ENCODE measurements around the gene RPGRIP1L.

The RPGRIP1L gene

GRCh38 chr16:53631236-53632025, 72.2 kb downstream of the RPGRIP1L start:
- TF ChIP-seq CTCF (IDR thresholded peaks at IDR 0.05; ENCODE audit: low read depth, low read length): no peak

GRCh38 chr16:53629607-53630312, 73.9 kb downstream of the RPGRIP1L start:
- TF ChIP-seq CTCF (IDR thresholded peaks at IDR 0.05; ENCODE audit: low read depth, low read length): no peak
- no peak for DNase-seq (ENCODE audit: extremely low read depth, low read depth)

More at GRCh38 chr16:53631236-53632025, 72.2 kb downstream of the RPGRIP1L start:
- DNase-seq (ENCODE audit: extremely low read depth, low read depth): no peak

GRCh38 chr16:53629151-53629550, 74.5 kb downstream of the RPGRIP1L start:
- TF ChIP-seq CTCF (IDR thresholded peaks at IDR 0.05; ENCODE audit: low read depth, low read length): no peak
- no peak for DNase-seq (ENCODE audit: extremely low read depth, low read depth)

GRCh38 chr16:53626811-53627210, 76.8 kb downstream of the RPGRIP1L start:
- no peak for TF ChIP-seq CTCF (IDR thresholded peaks at IDR 0.05; ENCODE audit: low read depth, low read length)
- no peak for DNase-seq (ENCODE audit: extremely low read depth, low read depth)

GRCh38 chr16:53626161-53626560, 77.5 kb downstream of the RPGRIP1L start:
- no peak for DNase-seq (ENCODE audit: extremely low read depth, low read depth)
- TF ChIP-seq CTCF (IDR thresholded peaks at IDR 0.05; ENCODE audit: low read depth, low read length): no peak

- DNase-seq (ENCODE audit: extremely low read depth, low read depth): no peak
- no peak for TF ChIP-seq CTCF (IDR thresholded peaks at IDR 0.05; ENCODE audit: low read depth, low read length)
Observed at GRCh38 chr16:53625221-53625620, 78.4 kb downstream of the RPGRIP1L start.

GRCh38 chr16:53622315-53622714, 81.3 kb downstream of the RPGRIP1L start:
- no peak for DNase-seq (ENCODE audit: extremely low read depth, low read depth)
- no peak for TF ChIP-seq CTCF (IDR thresholded peaks at IDR 0.05; ENCODE audit: low read depth, low read length)
